GM12891 (cell line): Measurements from ENCODE around the gene CLCN2.
A peak's percentile ranks its signal among the peaks of the same experiment; 100 is the strongest.

Experiments used
- DNase-seq: peaks from one replicate; pipeline ENCODE4 v3.0.0; 2011; ENCODE audit warnings: low spot score; ENCODE audit not compliant: insufficient read length
- FAIRE-seq: peaks from 2 replicates; lab custom pipeline; 2011; peaks lifted over from hg19 to GRCh38; lab: Jason Lieb, UNC
- PAX5 ChIP-seq: IDR thresholded peaks from 2 replicates; pipeline ENCODE4 v1.6.1; 2011; ENCODE audit warnings: low read length, moderate library complexity, mild to moderate bottlenecking; ENCODE audit not compliant: insufficient read depth, severe bottlenecking
- POLR2A ChIP-seq: IDR thresholded peaks from 2 replicates; pipeline ENCODE4 v1.6.1; 2011; ENCODE audit warnings: low read depth, low read length, control low read depth
- POLR2AphosphoS5 ChIP-seq: IDR thresholded peaks from 2 replicates; pipeline ENCODE4 v1.6.1; 2011; ENCODE audit warnings: low read depth, low read length, control low read depth
- POU2F2 ChIP-seq: IDR thresholded peaks from 2 replicates; pipeline ENCODE4 v1.6.1; 2011; ENCODE audit warnings: low read depth, mild to moderate bottlenecking, control low read depth, low read length, moderate library complexity
- SPI1 ChIP-seq: IDR thresholded peaks from 2 replicates; pipeline ENCODE4 v1.6.1; 2011; ENCODE audit warnings: low read depth, low read length, control low read depth
- TAF1 ChIP-seq: IDR thresholded peaks from 2 replicates; pipeline ENCODE4 v1.6.1; 2011; ENCODE audit warnings: low read depth, low read length, control low read depth

The CLCN2 gene

DNA sequence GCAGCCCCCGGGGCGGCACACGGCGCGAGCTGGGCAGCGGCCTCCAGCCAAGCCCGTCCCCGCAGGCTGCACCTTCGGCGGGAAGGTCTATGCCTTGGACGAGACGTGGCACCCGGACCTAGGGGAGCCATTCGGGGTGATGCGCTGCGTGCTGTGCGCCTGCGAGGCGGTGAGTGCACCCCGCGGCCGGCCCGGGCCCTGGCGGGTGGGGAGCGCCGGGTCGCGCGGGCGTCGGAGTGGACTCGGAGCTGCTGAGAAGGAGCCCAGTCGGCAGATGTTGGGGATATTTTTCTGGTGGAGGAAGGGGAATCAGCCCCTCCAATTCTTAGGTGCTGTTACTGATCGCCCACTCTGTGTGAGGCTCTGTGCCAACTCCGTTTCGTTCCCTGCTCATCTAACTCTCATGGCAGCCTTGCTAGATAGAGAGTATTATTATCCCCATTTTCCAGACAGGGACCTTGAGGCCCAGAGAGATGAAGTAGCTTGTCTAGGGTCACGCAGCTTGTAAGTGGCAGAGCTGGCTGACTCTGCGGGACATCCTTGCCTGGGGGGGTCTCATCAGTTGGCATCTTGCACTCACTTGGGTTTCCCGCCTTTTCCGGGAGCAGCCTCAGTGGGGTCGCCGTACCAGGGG, 19.3 kb upstream of the CLCN2 start:
- FAIRE-seq (no peak), DNase-seq (no peak)
- TF ChIP-seq POU2F2 (no peak), PAX5 (no peak), TAF1 (no peak), POLR2AphosphoS5 (no peak), POLR2A (no peak), SPI1 (no peak)

DNA sequence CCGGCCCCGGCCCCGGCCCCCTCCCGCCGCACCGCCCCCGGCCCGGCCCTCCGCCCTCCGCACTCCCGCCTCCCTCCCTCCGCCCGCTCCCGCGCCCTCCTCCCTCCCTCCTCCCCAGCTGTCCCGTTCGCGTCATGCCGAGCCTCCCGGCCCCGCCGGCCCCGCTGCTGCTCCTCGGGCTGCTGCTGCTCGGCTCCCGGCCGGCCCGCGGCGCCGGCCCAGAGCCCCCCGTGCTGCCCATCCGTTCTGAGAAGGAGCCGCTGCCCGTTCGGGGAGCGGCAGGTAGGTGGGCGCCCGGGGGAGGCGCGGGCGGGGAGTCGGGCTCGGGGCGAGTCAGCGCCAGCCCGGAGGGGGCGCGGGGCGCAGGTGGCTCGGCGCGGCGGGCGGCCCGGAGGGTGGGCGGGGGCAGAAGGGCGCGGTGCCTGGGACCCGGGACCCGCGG, 18.8 kb upstream of the CLCN2 start:
- peak; percentile 56 for DNase-seq
- FAIRE-seq: no peak
- TF ChIP-seq PAX5: no peak

DNA sequence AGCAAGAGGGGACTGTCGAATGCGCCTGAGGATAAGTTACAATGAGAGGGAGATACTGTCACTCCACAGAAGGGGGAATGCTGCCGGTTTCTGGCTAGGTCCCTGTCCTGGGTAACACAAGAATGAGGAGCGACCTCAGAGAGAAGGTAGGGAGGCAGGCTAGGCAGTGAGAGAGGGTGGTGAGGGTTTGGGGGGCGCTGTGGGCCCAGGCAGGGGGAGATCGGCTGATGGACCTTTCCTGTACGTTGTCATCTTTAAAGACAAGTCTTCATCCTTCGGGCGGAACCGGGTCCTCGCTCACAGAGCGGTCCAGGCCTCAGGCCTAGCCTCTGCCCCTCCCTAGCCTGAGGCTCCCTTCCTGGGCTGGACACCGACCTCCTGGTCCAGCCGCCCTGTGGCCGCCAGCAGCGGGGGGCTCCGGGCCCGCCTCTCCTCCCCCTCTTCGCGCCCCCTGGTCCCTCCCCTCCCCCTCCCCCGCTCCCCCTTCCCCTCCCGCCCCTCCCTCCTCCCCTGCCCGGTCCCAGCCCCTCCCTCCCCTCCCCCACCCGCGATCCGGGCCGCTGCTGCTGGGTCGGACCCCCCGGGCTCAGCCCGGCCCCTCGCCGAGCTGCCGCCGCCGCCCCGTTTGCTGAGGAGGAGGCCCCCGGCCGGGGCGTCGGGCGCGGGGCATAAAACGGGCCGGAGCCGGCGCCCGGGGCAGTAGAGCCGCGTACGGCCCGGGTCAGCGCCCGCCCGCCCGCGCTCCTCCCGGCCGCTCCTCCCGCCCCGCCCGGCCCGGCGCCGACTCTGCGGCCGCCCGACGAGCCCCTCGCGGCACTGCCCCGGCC, 18.2 kb upstream of the CLCN2 start, which contains the start of gene CHRD:
Gene CHRD (plus strand): TSS at position 697 of the 827 bp plus-strand sequence. CDS start 265 bp downstream, outside the sequence.
- DNase-seq: no peak
- no peak for FAIRE-seq
- TF ChIP-seq SPI1 (no peak), POLR2A (no peak), POU2F2 (no peak), PAX5 (no peak), TAF1 (no peak), POLR2AphosphoS5 (no peak)

DNA sequence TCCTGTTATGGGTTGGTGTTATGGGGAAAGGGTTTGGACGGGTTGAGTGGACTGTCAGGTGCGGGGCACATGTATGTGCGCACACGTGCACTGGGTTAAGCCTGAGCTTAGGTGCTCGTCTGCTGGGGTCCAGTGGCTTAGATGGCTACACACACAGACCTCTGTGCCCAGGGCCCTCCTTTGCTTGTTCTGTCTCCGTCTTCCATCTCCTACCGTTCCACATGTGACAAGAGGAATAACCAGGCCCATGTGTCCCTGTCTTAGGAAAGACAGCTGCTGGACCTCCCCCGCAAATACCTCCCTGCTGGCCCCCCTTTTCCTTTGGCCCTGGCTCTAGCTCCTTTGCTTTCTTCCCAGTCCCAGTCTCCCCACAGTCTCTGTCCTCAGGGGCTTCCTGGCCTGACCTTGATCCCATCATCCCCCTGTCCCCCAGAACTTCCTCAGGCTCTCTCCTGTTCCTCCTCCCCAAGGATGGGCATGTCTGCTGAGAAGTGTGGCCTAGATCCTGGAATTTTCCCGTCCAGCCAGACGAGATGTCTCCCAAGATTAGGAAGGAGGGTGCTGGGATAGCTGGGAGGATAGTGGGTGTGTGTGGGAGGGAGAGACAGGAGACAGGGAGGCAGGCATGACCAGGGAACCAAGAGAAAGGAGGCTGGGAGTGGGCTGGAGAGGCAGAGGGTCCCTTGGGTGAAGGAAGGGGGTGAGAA, 17.4 kb upstream of the CLCN2 start:
- FAIRE-seq: no peak
- no peak for DNase-seq
- TF ChIP-seq POLR2A (no peak), PAX5 (no peak), SPI1 (no peak), TAF1 (no peak), POU2F2 (no peak), POLR2AphosphoS5 (no peak)

DNA sequence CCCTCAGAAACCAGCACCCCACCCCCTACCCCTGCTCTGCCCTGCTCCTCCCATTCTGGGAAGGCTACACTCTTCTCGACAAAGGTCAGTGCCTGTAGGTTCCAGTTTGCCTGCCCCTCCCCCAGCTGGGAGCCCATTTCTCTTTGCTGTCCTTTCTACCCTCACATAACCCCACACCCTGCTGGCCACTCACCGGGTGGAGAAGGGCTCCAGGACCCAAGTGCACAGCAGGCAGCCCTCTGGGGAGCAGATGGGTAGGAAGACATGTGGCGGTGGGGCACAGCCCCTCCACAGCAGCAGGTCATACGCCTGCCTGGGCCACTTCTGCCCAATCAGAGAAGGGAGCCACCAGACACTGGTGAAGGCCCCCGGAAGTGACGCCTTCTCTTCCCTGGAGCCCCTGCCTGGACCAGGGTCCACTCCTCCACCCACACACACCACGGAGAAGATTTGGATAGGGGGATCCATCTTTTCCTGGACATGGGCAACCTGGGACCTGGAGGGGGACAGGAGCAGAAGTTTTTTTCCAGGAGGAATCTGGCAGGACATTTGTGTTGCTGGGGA, 16.6 kb upstream of the CLCN2 start, which contains the start of gene THPO:
Gene THPO (minus strand): TSS at position 326 of the 564 bp plus-strand sequence. CDS start 1,948 bp downstream, outside the sequence.
- TF ChIP-seq SPI1 (no peak), PAX5 (no peak), POLR2AphosphoS5 (no peak), TAF1 (no peak), POLR2A (no peak), POU2F2 (no peak)
- FAIRE-seq (no peak), DNase-seq (no peak)

DNA sequence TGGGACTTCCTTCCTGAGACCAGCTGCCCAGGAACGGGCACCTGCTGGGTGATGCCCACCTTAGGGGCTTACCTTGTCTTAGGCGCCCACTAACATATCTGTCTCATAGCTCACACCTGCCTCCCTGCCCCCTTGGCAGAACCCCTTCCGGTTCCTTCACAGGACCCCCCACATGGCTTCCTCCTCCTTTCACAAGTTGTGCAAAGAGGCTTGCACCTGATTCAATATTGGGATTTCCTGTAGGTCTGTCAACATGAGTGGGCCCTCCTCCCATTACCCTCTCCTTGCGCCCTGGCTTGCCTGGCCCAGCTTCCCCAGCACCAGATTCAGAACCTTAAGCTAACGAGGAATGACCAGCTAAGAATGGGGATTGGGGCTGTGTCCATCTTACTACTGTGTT, 16.0 kb upstream of the CLCN2 start:
- DNase-seq: no peak
- FAIRE-seq: no peak
- TF ChIP-seq TAF1: no peak
- TF ChIP-seq POLR2AphosphoS5: no peak
- no peak for TF ChIP-seq PAX5
- TF ChIP-seq SPI1: no peak
- TF ChIP-seq POLR2A: no peak
- TF ChIP-seq POU2F2: no peak

DNA sequence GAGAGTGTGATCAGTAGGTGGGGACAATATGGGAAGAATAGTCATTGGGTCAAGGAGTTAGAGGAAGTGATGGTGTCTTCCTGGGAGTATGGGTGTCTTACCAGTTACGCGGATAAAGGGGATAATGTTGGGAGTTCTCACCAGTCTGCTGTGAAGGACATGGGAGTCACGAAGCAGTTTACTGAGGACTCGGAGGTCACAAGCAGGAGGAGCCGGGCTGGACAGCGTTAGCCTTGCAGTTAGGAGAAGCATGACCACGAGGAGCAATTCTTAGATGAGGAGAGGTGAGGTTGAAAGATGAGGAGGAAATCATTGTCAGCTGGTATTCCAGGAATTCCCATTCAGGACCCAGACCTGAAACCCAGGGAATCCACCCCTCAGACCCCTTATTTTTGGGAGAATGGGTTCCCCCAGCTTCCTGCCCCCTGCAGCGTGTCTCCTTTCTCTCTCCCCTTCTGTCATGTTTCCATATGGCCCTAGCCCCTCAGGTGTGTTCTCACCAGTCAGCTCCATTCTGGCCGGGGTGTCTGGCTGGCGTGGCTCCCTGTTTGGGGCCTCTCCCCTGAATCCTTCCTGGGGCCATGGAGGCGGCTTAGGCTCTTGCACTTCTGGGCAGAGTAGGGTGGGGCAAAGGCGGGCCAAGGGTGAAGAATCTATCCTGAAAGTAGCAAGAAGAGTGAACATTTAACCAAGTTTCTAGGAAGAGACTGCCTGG, 14.5 kb upstream of the CLCN2 start:
- DNase-seq: no peak
- FAIRE-seq: no peak
- no peak for TF ChIP-seq POLR2A
- TF ChIP-seq POLR2AphosphoS5: no peak
- no peak for TF ChIP-seq SPI1
- no peak for TF ChIP-seq PAX5
- TF ChIP-seq POU2F2: no peak
- TF ChIP-seq TAF1: no peak

DNA sequence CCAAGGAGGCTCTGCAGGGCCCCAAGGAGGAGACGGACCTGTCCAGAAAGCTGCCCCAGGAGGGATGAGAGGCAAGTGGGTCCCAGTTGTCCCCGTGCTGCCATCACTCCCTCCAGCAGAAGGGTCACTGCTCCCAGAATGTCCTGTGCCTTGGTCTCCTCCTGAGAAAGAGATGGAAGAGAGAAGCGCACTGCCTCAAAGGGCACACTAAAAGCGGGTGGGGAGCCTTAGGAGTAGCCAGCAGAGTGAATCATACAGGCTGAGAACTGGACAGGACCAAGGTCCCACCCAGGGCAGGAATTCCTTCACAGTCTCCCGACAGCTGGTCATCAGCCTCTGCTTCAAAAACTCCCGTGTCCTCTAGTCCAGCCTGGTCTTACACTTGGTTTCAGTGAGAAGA, 12.0 kb upstream of the CLCN2 start:
- no peak for DNase-seq
- no peak for TF ChIP-seq SPI1
- no peak for TF ChIP-seq POLR2AphosphoS5
- no peak for TF ChIP-seq TAF1
- no peak for TF ChIP-seq POU2F2
- no peak for TF ChIP-seq PAX5
- no peak for TF ChIP-seq POLR2A
- no peak for FAIRE-seq
